Body of pancreas (tissue), 4 donors: ENCODE data around the gene AKAP13. TPM values are rescaled to one million over a fixed set of nuclear protein-coding genes. Genes with fewer than 3 reads are reported as not detected.
"Not testable (repeated sequence)": the region's sequence is repeated elsewhere in the genome, so short reads cannot be mapped to it uniquely, and the experiment has no call there.

ENCODE experiments used
- ATAC-seq: fragments of 150-250 bp; one replicate; pipeline ENCODE4 v1.9.1; 2016
- DNase-seq, 4 donors: peaks; one replicate each; pipeline ENCODE4 v3.0.0-alpha.2; 2019
- H3K27ac ChIP-seq, 4 donors: fragments of 200-600 bp; sonication (generic); 1 replicate in 3 of 4; 2 replicates in 1 of 4; pipeline versions ENCODE4 v1.5.1 to v1.6.1; 2016 to 2019; ENCODE audit warnings: mild to moderate bottlenecking in 1 of 4, mixed read lengths in 1 of 4, moderate library complexity in 1 of 4
- H3K27me3 ChIP-seq, 2 donors: fragments of 200-600 bp; sonication (generic); one replicate each; pipeline ENCODE4 v1.6.0; 2016; ENCODE audit warnings: mild to moderate bottlenecking in 1 of 2
- H3K36me3 ChIP-seq, 2 donors: fragments of 200-600 bp; sonication (generic); replicated peaks in 1 of 2; 2 replicates each; pipeline ENCODE4 v1.5.1; 2016; ENCODE audit warnings: low read depth in 2 of 2; ENCODE audit not compliant: insufficient read depth in 1 of 2
- H3K4me1 ChIP-seq: fragments of 200-600 bp; sonication (generic); one replicate; pipeline ENCODE4 v1.6.0; 2016
- H3K4me3 ChIP-seq, 2 donors: fragments of 200-600 bp; sonication (generic); 1 replicate in 1 of 2; 2 replicates in 1 of 2; pipeline ENCODE4 v1.5.1; 2016 to 2019
- H3K9me3 ChIP-seq, 3 donors: fragments of 200-600 bp; sonication (generic); 1 replicate in 2 of 3; 2 replicates in 1 of 3; pipeline ENCODE4 v1.5.1; 2016
- CTCF ChIP-seq, 7 experiments: fragments of 450-650 bp in 4 of 7; fragments of 200-600 bp in 3 of 7; sonication (generic) in 3 of 7; IDR thresholded peaks; one replicate each; pipeline ENCODE4 v1.5.1; 2016 to 2019; ENCODE audit warnings: antibody characterized with exemption in 7 of 7
- POLR2A ChIP-seq, 3 donors: fragments of 450-650 bp; IDR thresholded peaks; one replicate each; pipeline ENCODE4 v1.6.1; 2016; ENCODE audit warnings: antibody characterized with exemption in 3 of 3, mild to moderate bottlenecking in 2 of 3
- WGBS, 2 donors: methylation state at CpG; one replicate each; pipeline ENCODE4 v1.1.5; 2017; 5-methylcytosine and 5-hydroxymethylcytosine counted together
- intact Hi-C: fragments of 100-400 bp; cut with DNase I; formaldehyde crosslinking; loops from one replicate; pipeline ENCODE4 v1.15.1; 2023
- total RNA-seq, 2 donors: library from RNA; depleted of rRNA; stranded (reverse); fragments of >200 nt; gene quantifications; one replicate each; pipeline ENCODE4 v1.1.0, GENCODE V29; 2016

Gene AKAP13
- total RNA-seq, 2 donors from 2014 or later: 102 to 160 TPM

- intact Hi-C loops: no loop called here
- 78 to 84% methylated on average over 2 of the region's 2 CpGs for WGBS, 2 donors
- Histone ChIP-seq H3K4me3 (no peak overlapping the region), H3K9me3 (no peaks in the 10 kb centered on the region), H3K27ac (no peak overlapping the region), H3K27me3 (no peaks in the 10 kb centered on the region), H3K36me3 (no peaks in the 10 kb centered on the region), H3K4me1 (peaks cover 27% of the 10 kb centered on the region)
- ATAC-seq (no peak), DNase-seq (no peak)
- TF ChIP-seq CTCF (IDR thresholded peaks at IDR 0.05) (no peak), POLR2A (IDR thresholded peaks at IDR 0.05) (no peak)
Measured at GRCh38 chr15:85440451-85440850, 60.0 kb downstream of the AKAP13 start.

- H3K4me3 ChIP-seq, H3K27me3 ChIP-seq, DNase-seq, H3K36me3 ChIP-seq, ATAC-seq, H3K9me3 ChIP-seq, intact Hi-C loops, H3K27ac ChIP-seq: not testable (repeated sequence)
- H3K4me1 ChIP-seq: peaks cover 27% of the 10 kb centered on the region
- 92 to 93% methylated on average over 8 of the region's 8 CpGs for whole genome bisulfite sequencing, 2 donors
Measured at GRCh38 chr15:85441854-85442253, 61.5 kb downstream of the AKAP13 start.

GRCh38 chr15:85443046-85443445 lies 62.6 kb downstream of the AKAP13 start:
- DNase-seq (no peak), ATAC-seq (no peak)
- peak overlapping the region in 3 of 4 donors; percentile 24 to 72 (median 48) for H3K27ac ChIP-seq
- H3K4me3 ChIP-seq: no peak overlapping the region
- intact Hi-C loops: no loop called here
- H3K4me1 ChIP-seq: peaks cover 27% of the 10 kb centered on the region
- TF ChIP-seq POLR2A (IDR thresholded peaks at IDR 0.05): no peak
- TF ChIP-seq CTCF (IDR thresholded peaks at IDR 0.05): no peak
- no peaks in the 10 kb centered on the region for H3K36me3 ChIP-seq
- no peaks in the 10 kb centered on the region for H3K27me3 ChIP-seq
- H3K9me3 ChIP-seq: no peaks in the 10 kb centered on the region

- peak; percentile 99 for ATAC-seq
- intact Hi-C loops: no loop called here
- H3K27ac ChIP-seq: peak overlapping the region in 3 of 4 donors; percentile 24 to 72 (median 62)
- H3K4me1 ChIP-seq: peaks cover 27% of the 10 kb centered on the region
- TF ChIP-seq CTCF (IDR thresholded peaks at IDR 0.05) (peak in 3 of 7 experiments; percentile 14 to 17 (median 16)), POLR2A (IDR thresholded peaks at IDR 0.05) (no peak)
- peak; percentile 30 to 79 (median 50) for DNase-seq
- WGBS, 2 donors: 20 to 38% methylated on average over 4 of the region's 4 CpGs
- no peaks in the 10 kb centered on the region for H3K27me3 ChIP-seq
- H3K4me3 ChIP-seq: no peak overlapping the region
- H3K9me3 ChIP-seq: no peaks in the 10 kb centered on the region
- no peaks in the 10 kb centered on the region for H3K36me3 ChIP-seq
Measured at GRCh38 chr15:85443593-85444087, 63.2 kb downstream of the AKAP13 start.

GRCh38 chr15:85444122-85444745 lies 63.8 kb downstream of the AKAP13 start:
- no peak for DNase-seq
- intact Hi-C loops: no loop called here
- Histone ChIP-seq H3K27ac (peak overlapping the region in 3 of 4 donors; percentile 24 to 72 (median 62)), H3K36me3 (no peaks in the 10 kb centered on the region), H3K9me3 (no peaks in the 10 kb centered on the region), H3K4me3 (no peak overlapping the region), H3K27me3 (no peaks in the 10 kb centered on the region), H3K4me1 (peaks cover 27% of the 10 kb centered on the region)
- TF ChIP-seq CTCF (IDR thresholded peaks at IDR 0.05) (no peak), POLR2A (IDR thresholded peaks at IDR 0.05) (no peak)
- 22 to 25% methylated on average over 3 of the region's 3 CpGs for WGBS, 2 donors
- peak; percentile 5 for ATAC-seq
